ENCODE measurements around the gene ARHGAP15.

ARHGAP15 gene

GRCh38 chr2:143719406-143719805, 590.2 kb downstream of the ARHGAP15 start:
- TF ChIP-seq CTCF (conservative IDR thresholded peaks at IDR 0.05; ENCODE audit: low read depth, low read length), result no peak
- DNase-seq (ENCODE audit: low read depth), result no peak
- H3K4me3 ChIP-seq (ENCODE audit: low read length), result no peak overlapping the region

- peak; percentile 72 for DNase-seq (ENCODE audit: low read depth)
- H3K4me3 ChIP-seq (ENCODE audit: low read length), result peak overlapping the region; percentile 13
- peak; percentile 70 for TF ChIP-seq CTCF (conservative IDR thresholded peaks at IDR 0.05; ENCODE audit: low read depth, low read length)
Measured at GRCh38 chr2:143720095-143720664, 591.0 kb downstream of the ARHGAP15 start.

- no peak for TF ChIP-seq CTCF (conservative IDR thresholded peaks at IDR 0.05; ENCODE audit: low read depth, low read length)
- no peak overlapping the region for H3K4me3 ChIP-seq (ENCODE audit: low read length)
- no peak for DNase-seq (ENCODE audit: low read depth)
Measured at GRCh38 chr2:143725400-143725799, 596.2 kb downstream of the ARHGAP15 start.

GRCh38 chr2:143726151-143726845, 597.1 kb downstream of the ARHGAP15 start:
- TF ChIP-seq CTCF (conservative IDR thresholded peaks at IDR 0.05; ENCODE audit: low read depth, low read length), result no peak
- H3K4me3 ChIP-seq (ENCODE audit: low read length), result no peak overlapping the region
- DNase-seq (ENCODE audit: low read depth), result no peak

GRCh38 chr2:143728498-143728897, 599.3 kb downstream of the ARHGAP15 start:
- no peak for DNase-seq (ENCODE audit: low read depth)
- H3K4me3 ChIP-seq (ENCODE audit: low read length), result no peak overlapping the region
- no peak for TF ChIP-seq CTCF (conservative IDR thresholded peaks at IDR 0.05; ENCODE audit: low read depth, low read length)

GRCh38 chr2:143729296-143729814, 600.1 kb downstream of the ARHGAP15 start:
- DNase-seq (ENCODE audit: low read depth), result no peak
- no peak for TF ChIP-seq CTCF (conservative IDR thresholded peaks at IDR 0.05; ENCODE audit: low read depth, low read length)

More at GRCh38 chr2:143729296-143729814, 600.1 kb downstream of the ARHGAP15 start:
- H3K4me3 ChIP-seq (ENCODE audit: low read length), result no peak overlapping the region

Measured in retinal pigment epithelial cell (primary cell).